Prostate gland (tissue), 2 donors: ENCODE measurements around the gene PGP. TPM values are rescaled to one million over a fixed set of nuclear protein-coding genes. Genes with fewer than 3 reads are reported as not detected.
A peak's percentile ranks its signal among the peaks of the same experiment; 100 is the strongest.

Experiments used
- DNase-seq: peaks from one replicate; pipeline ENCODE4 v3.0.0-alpha.2; 2019; ENCODE audit warnings: low spot score
- H3K27ac ChIP-seq, 2 donors: fragments of 200-600 bp; sonication (generic); 2 replicates each; pipeline ENCODE4 v1.5.1; 2017 to 2019
- H3K27me3 ChIP-seq: fragments of 200-600 bp; sonication (generic); replicated peaks from 2 replicates; pipeline ENCODE4 v1.5.1; 2019; ENCODE audit not compliant: insufficient read depth
- H3K36me3 ChIP-seq, 2 donors: fragments of 200-600 bp; sonication (generic); 1 replicate in 1 of 2; 2 replicates in 1 of 2; pipeline versions ENCODE4 v1.5.1 to v1.8.1; 2017 to 2019
- H3K4me1 ChIP-seq: fragments of 200-600 bp; sonication (generic); replicated peaks from 2 replicates; pipeline ENCODE4 v1.5.1; 2019
- H3K4me3 ChIP-seq, 2 donors: fragments of 200-600 bp; sonication (generic); 2 replicates each; pipeline ENCODE4 v1.5.1; 2017 to 2019
- H3K9me3 ChIP-seq: fragments of 200-600 bp; sonication (generic); 2 replicates; pipeline ENCODE4 v1.5.1; 2017
- CTCF ChIP-seq, 4 experiments: fragments of 200-600 bp in 2 of 4; fragments of 450-650 bp in 2 of 4; sonication (generic) in 2 of 4; IDR thresholded peaks; 1 replicate in 3 of 4; 2 replicates in 1 of 4; pipeline ENCODE4 v1.5.1; 2016 to 2019; ENCODE audit warnings: antibody characterized with exemption in 4 of 4, mild to moderate bottlenecking in 2 of 4, moderate library complexity in 2 of 4
- POLR2A ChIP-seq: fragments of 450-650 bp; IDR thresholded peaks from one replicate; pipeline ENCODE4 v1.6.1; 2016; ENCODE audit warnings: antibody characterized with exemption, mild to moderate bottlenecking
- POLR2AphosphoS5 ChIP-seq: sonication (generic); formaldehyde crosslinking; IDR thresholded peaks from one replicate; pipeline ENCODE4 v1.6.1; 2017; ENCODE audit warnings: antibody characterized with exemption
- WGBS: methylation state at CpG from one replicate; pipeline ENCODE4 v1.1.5; 2018; 5-methylcytosine and 5-hydroxymethylcytosine counted together
- intact Hi-C: fragments of 100-400 bp; cut with DNase I; formaldehyde crosslinking; loops from one replicate; pipeline ENCODE4 v1.14.2; 2022
- total RNA-seq, 2 donors: library from RNA; depleted of rRNA; stranded (reverse); fragments of >200 nt; gene quantifications; one replicate each; pipeline ENCODE4 v1.1.0, GENCODE V29; 2016

Gene PGP
- total RNA-seq, 2 donors from 2014 or later, result 12.7 to 23.7 TPM

DNA sequence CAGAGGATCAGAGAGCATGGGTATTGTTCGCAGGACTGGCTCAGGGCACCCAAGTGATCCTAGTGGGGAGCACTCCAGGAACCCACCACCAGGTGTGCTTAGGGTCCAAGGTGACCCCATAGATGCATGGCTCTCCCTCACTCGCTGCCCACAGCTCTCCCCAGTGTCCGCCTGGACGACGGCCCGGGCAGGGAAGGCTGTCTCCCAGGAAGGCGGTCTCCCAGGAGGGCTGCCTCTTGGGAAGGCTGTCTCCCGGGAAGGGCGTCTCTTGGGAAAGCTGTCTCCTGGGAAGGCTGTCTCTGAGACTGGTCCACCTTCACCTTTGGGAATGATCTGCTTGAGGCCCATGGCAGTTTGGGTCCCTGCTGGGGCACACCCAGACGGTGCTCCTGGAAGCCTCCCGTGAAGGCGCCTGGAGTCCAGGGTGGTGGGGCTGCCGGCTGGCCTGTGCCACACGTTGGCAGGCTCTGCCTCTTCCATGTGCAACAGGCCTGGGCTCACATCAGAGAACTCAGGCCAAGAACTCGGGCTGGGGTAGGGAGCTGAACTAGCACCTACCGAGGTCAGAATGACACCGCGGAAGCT lies 31.8 kb upstream of the PGP start:
- TF ChIP-seq CTCF (IDR thresholded peaks at IDR 0.05), result no peak
- TF ChIP-seq POLR2AphosphoS5, result no peak
- no peak for TF ChIP-seq POLR2A
- Histone ChIP-seq H3K27me3 (no peaks in the 10 kb centered on the region), H3K27ac (no peak overlapping the region), H3K36me3 (peaks cover 9 to 10% of the 10 kb centered on the region in 2 donors), H3K4me3 (no peak overlapping the region), H3K9me3 (no peaks in the 10 kb centered on the region), H3K4me1 (no peaks in the 10 kb centered on the region)
- DNase-seq, result no peak
- intact Hi-C loops, result loop anchor here (10.0 kb wide), 1 partner anchor 222 kb away; the partner anchor contains the start of gene NHERF2
- 86% methylated on average over 17 of the region's 18 CpGs for WGBS

GRCh38 chr16:2244926-2245795 lies 30.5 kb upstream of the PGP start:
- TF ChIP-seq POLR2A (no peak), POLR2AphosphoS5 (no peak), CTCF (IDR thresholded peaks at IDR 0.05) (no peak)
- Histone ChIP-seq H3K27ac (no peak overlapping the region), H3K27me3 (no peaks in the 10 kb centered on the region), H3K4me3 (no peak overlapping the region), H3K36me3 (peaks cover 9 to 10% of the 10 kb centered on the region in 2 donors), H3K9me3 (no peaks in the 10 kb centered on the region), H3K4me1 (no peaks in the 10 kb centered on the region)
- no peak for DNase-seq
- WGBS, result 92% methylated on average over 28 of the region's 30 CpGs
- intact Hi-C loops, result loop anchor here (10.0 kb wide), 1 partner anchor 220 kb away; the partner anchor contains the start of gene NHERF2

GRCh38 chr16:2244301-2244700 lies 29.7 kb upstream of the PGP start:
- H3K36me3 ChIP-seq, result peaks cover 9 to 10% of the 10 kb centered on the region in 2 donors
- WGBS, result 72% methylated on average over 11 of the region's 17 CpGs
- H3K27me3 ChIP-seq, result no peaks in the 10 kb centered on the region
- H3K4me3 ChIP-seq, result no peak overlapping the region
- intact Hi-C loops, result loop anchor here (10.0 kb wide), 1 partner anchor 220 kb away; the partner anchor contains the start of gene NHERF2
- no peak overlapping the region for H3K27ac ChIP-seq
- H3K9me3 ChIP-seq, result no peaks in the 10 kb centered on the region
- TF ChIP-seq CTCF (IDR thresholded peaks at IDR 0.05), result no peak
- TF ChIP-seq POLR2A, result no peak
- TF ChIP-seq POLR2AphosphoS5, result peak; percentile 5
- H3K4me1 ChIP-seq, result no peaks in the 10 kb centered on the region
- DNase-seq, result no peak

DNA sequence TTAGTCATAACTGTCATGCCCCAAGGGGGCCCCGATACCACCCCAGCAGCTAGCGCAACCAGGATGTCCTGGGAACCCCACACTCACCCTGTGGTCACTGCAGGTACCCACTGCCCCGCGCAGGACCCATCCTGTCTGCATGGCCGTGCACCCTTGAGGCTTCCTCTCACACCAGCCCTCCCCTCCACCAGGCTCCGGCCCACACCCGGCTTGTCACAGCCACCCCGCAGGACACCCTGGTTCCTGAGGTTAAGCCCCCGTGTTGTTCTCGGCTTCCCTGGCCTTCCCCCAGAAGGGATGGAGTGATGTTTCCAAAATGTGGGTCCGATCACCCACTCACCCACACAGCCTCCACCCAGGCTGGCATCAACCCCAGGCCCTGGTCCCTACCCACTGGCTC lies 29.1 kb upstream of the PGP start:
- WGBS, result 98% methylated on average over 11 of the region's 11 CpGs
- no peak overlapping the region for H3K4me3 ChIP-seq

More for the DNA sequence above, 29.1 kb upstream of the PGP start:
- no peak for TF ChIP-seq POLR2A
- TF ChIP-seq CTCF (IDR thresholded peaks at IDR 0.05), result no peak
- no peak for TF ChIP-seq POLR2AphosphoS5
- Histone ChIP-seq H3K27ac (no peak overlapping the region), H3K9me3 (no peaks in the 10 kb centered on the region), H3K4me1 (no peaks in the 10 kb centered on the region), H3K36me3 (peaks cover 9 to 10% of the 10 kb centered on the region in 2 donors), H3K27me3 (no peaks in the 10 kb centered on the region)
- intact Hi-C loops, result loop anchor here (10.0 kb wide), 1 partner anchor 219 kb away; the partner anchor contains the start of gene NHERF2
- no peak for DNase-seq
